Spleen (tissue), 11 donors: ENCODE measurements around the gene EIF3F. TPM values are rescaled to one million over a fixed set of nuclear protein-coding genes. Genes with fewer than 3 reads are reported as not detected.

Experiments
- DNase-seq: peaks from one replicate; pipeline ENCODE4 v3.0.0-alpha.2; 2020
- H3K27ac ChIP-seq, 8 donors: fragments of 200-600 bp; sonication (generic) in 7 of 8; 1 replicate in 4 of 8; 2 replicates in 4 of 8; pipeline versions ENCODE4 v1.5.0 to v1.8.0; 2016 to 2021; ENCODE audit warnings: inconsistent platforms in 4 of 8, mild to moderate bottlenecking in 4 of 8, moderate library complexity in 1 of 8
- H3K27me3 ChIP-seq, 7 donors: fragments of 200-600 bp; sonication (generic) in 6 of 7; replicated peaks in 1 of 7; 1 replicate in 4 of 7; 2 replicates in 3 of 7; pipeline versions ENCODE4 v1.5.0 to v1.8.0; 2016 to 2021; ENCODE audit warnings: inconsistent platforms in 3 of 7, mild to moderate bottlenecking in 1 of 7
- H3K36me3 ChIP-seq, 6 donors: fragments of 200-600 bp; sonication (generic) in 5 of 6; 1 replicate in 4 of 6; 2 replicates in 2 of 6; pipeline versions ENCODE4 v1.5.0 to v1.8.0; 2016 to 2021; ENCODE audit warnings: inconsistent platforms in 2 of 6
- H3K4me1 ChIP-seq, 6 donors: fragments of 200-600 bp; sonication (generic) in 5 of 6; 1 replicate in 3 of 6; 2 replicates in 3 of 6; pipeline versions ENCODE4 v1.5.0 to v1.8.0; 2016 to 2021; ENCODE audit warnings: inconsistent platforms in 3 of 6
- H3K4me3 ChIP-seq, 8 donors: fragments of 200-600 bp; sonication (generic) in 7 of 8; 1 replicate in 4 of 8; 2 replicates in 4 of 8; pipeline versions ENCODE4 v1.5.0 to v1.8.0; 2016 to 2021; ENCODE audit warnings: inconsistent platforms in 4 of 8, mild to moderate bottlenecking in 4 of 8, moderate library complexity in 2 of 8
- H3K9me3 ChIP-seq, 8 donors: fragments of 200-600 bp; sonication (generic) in 7 of 8; 1 replicate in 4 of 8; 2 replicates in 4 of 8; pipeline versions ENCODE4 v1.5.0 to v1.8.0; 2016 to 2021; ENCODE audit warnings: inconsistent platforms in 4 of 8
- POLR2A ChIP-seq, 3 donors: fragments of 450-650 bp; IDR thresholded peaks; one replicate each; pipeline ENCODE4 v1.5.1; 2017; ENCODE audit warnings: antibody characterized with exemption in 3 of 3, mild to moderate bottlenecking in 1 of 3
- POLR2AphosphoS5 ChIP-seq, 3 donors: sonication (generic); formaldehyde crosslinking; IDR thresholded peaks; one replicate each; pipeline ENCODE4 v1.5.1; 2017; ENCODE audit warnings: antibody characterized with exemption in 3 of 3
- WGBS, 5 donors: extraction: QIAGEN DNeasy Blood & Tissue Kit in 3 of 5; methylation state at CpG; one replicate each; pipeline versions ENCODE4 v1.1.5 to v1.1.7; 2013 to 2018; 5-methylcytosine and 5-hydroxymethylcytosine counted together
- intact Hi-C: fragments of 100-400 bp; cut with DNase I; formaldehyde crosslinking; loops from one replicate; pipeline ENCODE4 v1.15.0; 2023; ENCODE audit warnings: low total_unique reads
- polyA plus RNA-seq, 3 donors: library from polyadenylated mRNA; stranded (reverse); fragments of 200-250 nt; gene quantifications; one replicate each; pipeline ENCODE4 v1.2.1, GENCODE V29; 2013
- small RNA-seq, 4 donors: library from RNA; depleted of rRNA; stranded (forward); fragments of <200 nt; gene quantifications; one replicate each; pipeline ENCODE3, GENCODE V24; 2016
- total RNA-seq, 7 donors: library from RNA; depleted of rRNA in 3 of 7; stranded (reverse); fragments of >200 nt in 3 of 7; fragmentation: NEBNext Ultra II Directional in 4 of 7; extraction: Animal tissue kit (Norgen Biotek cat#: 25700) in 4 of 7; gene quantifications; one replicate each; pipeline versions ENCODE4 v1.1.0 to v1.2.1, GENCODE V29; 2016 to 2021
- TF ChIP-seq, protein P1 (sequence below), 11 experiments: fragments of 200-600 bp in 7 of 11; fragments of 450-650 bp in 4 of 11; sonication (generic) in 4 of 11; IDR thresholded peaks in 8 of 11; conservative IDR thresholded peaks in 3 of 11; 1 replicate in 7 of 11; 2 replicates in 4 of 11; pipeline versions ENCODE4 v1.4.0 to v1.8.0; 2016 to 2021; ENCODE audit warnings: antibody characterized with exemption in 11 of 11, inconsistent platforms in 4 of 11, mild to moderate bottlenecking in 1 of 11
- donor health status: healthy with polysubstance abuse.
- donor health status: DM: no; HTN: no; CAD: no; lungs with moderate emphysema.
- donor health status: DM: no; HTN: no; CAD: no.
- donor health status: Bipolar disorder and iron deficiency.
- donor health status: healthy.
- donor health status: DM: no; HTN: no; CAD: no.
- donor health status: DM: yes; HTN: yes; CAD: no.

The EIF3F gene
- total and polyA plus RNA-seq, 10 donors = 189 to 437 (median 216) TPM

DNA sequence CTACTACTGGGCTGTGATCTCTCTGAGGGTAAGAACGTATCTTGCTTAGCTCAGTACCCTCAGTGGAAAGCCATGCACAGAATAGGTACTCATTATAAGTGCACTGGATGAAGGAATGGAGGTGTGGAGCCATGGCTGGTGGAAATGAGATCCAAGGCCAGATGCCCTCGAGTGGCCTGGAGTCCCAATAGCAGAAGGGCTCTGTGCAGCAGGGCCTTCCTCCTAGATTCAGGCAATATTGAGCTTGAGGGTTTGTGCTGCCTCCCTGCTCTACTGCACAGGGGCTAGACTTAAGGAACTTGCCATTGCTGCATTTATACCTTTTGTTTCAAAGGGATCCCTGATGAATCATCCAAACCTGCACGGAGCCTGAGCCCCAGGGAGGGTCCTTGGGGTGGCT, 60.2 kb downstream of the EIF3F start:
- 61 to 80% (median 67%) methylated on average over 3 of the region's 3 CpGs for WGBS, 5 donors
- Histone ChIP-seq H3K27ac (no peak overlapping the region), H3K4me3 (no peak overlapping the region), H3K4me1 (no peaks in the 10 kb centered on the region), H3K9me3 (no peaks in the 10 kb centered on the region), H3K27me3 (peaks cover 0 to 7% (median 0%) of the 10 kb centered on the region in 7 donors), H3K36me3 (no peaks in the 10 kb centered on the region)
- TF ChIP-seq POLR2AphosphoS5 (IDR thresholded peaks at IDR 0.05) (no peak), POLR2A (IDR thresholded peaks at IDR 0.05) (no peak)
- TF ChIP-seq, protein P1, sequence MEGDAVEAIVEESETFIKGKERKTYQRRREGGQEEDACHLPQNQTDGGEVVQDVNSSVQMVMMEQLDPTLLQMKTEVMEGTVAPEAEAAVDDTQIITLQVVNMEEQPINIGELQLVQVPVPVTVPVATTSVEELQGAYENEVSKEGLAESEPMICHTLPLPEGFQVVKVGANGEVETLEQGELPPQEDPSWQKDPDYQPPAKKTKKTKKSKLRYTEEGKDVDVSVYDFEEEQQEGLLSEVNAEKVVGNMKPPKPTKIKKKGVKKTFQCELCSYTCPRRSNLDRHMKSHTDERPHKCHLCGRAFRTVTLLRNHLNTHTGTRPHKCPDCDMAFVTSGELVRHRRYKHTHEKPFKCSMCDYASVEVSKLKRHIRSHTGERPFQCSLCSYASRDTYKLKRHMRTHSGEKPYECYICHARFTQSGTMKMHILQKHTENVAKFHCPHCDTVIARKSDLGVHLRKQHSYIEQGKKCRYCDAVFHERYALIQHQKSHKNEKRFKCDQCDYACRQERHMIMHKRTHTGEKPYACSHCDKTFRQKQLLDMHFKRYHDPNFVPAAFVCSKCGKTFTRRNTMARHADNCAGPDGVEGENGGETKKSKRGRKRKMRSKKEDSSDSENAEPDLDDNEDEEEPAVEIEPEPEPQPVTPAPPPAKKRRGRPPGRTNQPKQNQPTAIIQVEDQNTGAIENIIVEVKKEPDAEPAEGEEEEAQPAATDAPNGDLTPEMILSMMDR (IDR thresholded peaks at IDR 0.05 in 8 of 11, conservative IDR thresholded peaks at IDR 0.05 in 3 of 11) = no peak
- intact Hi-C loops = no loop called here
- peak; percentile 24 for DNase-seq

DNA sequence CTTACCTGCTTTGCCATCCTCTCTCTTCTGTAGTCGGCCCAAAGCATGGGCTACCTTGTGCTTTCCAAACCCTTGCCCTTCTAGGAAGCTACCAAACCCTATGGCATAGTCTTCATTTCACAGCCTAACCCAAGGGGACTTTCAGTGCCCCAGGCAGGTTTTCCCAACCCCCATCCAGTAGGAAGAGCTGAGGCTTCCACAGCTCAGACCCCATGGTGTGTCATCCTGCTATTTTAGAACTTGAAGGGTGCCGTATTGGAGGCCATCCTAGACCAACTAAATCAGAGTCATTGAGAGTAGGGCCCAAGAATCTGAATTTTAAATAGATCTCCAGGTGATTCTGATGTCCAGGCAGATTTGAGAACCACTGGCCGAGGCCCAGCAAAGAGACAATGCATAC, 61.9 kb downstream of the EIF3F start:
- no peaks in the 10 kb centered on the region for H3K36me3 ChIP-seq
- peak; percentile 18 for DNase-seq
- TF ChIP-seq, protein P1 (IDR thresholded peaks at IDR 0.05 in 8 of 11, conservative IDR thresholded peaks at IDR 0.05 in 3 of 11) = no peak
- TF ChIP-seq POLR2A (IDR thresholded peaks at IDR 0.05) (no peak), POLR2AphosphoS5 (IDR thresholded peaks at IDR 0.05) (no peak)
- intact Hi-C loops = no loop called here
- H3K4me1 ChIP-seq = no peaks in the 10 kb centered on the region
- no peak overlapping the region for H3K4me3 ChIP-seq
- peaks cover 0 to 11% (median 0%) of the 10 kb centered on the region in 7 donors for H3K27me3 ChIP-seq
- no peaks in the 10 kb centered on the region for H3K9me3 ChIP-seq
- 73 to 92% (median 82%) methylated on average over 3 of the region's 3 CpGs for WGBS, 5 donors
- no peak overlapping the region for H3K27ac ChIP-seq

Small RNAs within 50 kb of the gene (small RNA-seq; reads per million reads assigned to genes)
- 0 reads per million in 4 donors for gene COX6CP5

Other genes with a start within 250 kb of the EIF3F start
- gene OR5P2, start 190.4 kb upstream of the EIF3F start, total RNA-seq = not detected
- gene OR5P2, start 190.4 kb upstream of the EIF3F start, polyA plus RNA-seq = not detected
- not detected for gene OR5P3, start 156.5 kb upstream of the EIF3F start, total RNA-seq
- gene OR5P3, start 156.5 kb upstream of the EIF3F start, polyA plus RNA-seq = not detected
- gene OR10A6, start 56.1 kb upstream of the EIF3F start, total RNA-seq = not detected
- not detected for gene OR10A6, start 56.1 kb upstream of the EIF3F start, polyA plus RNA-seq
- gene OR10A3, start 45.6 kb upstream of the EIF3F start, total RNA-seq = not detected
- not detected for gene OR10A3, start 45.6 kb upstream of the EIF3F start, polyA plus RNA-seq
- gene NLRP10, start 21.9 kb upstream of the EIF3F start, total RNA-seq = not detected
- gene NLRP10, start 21.9 kb upstream of the EIF3F start, polyA plus RNA-seq = not detected
- gene TUB, start 93.9 kb downstream of the EIF3F start, total RNA-seq = 1 to 10 TPM; 1.4 to 3.2 (median 2.1) TPM
- under 1 TPM; 0.17 to 0.42 (median 0.21) TPM for gene TUB, start 93.9 kb downstream of the EIF3F start, polyA plus RNA-seq
- gene RIC3, start 181.7 kb downstream of the EIF3F start, total RNA-seq = 10 to 100 TPM; 13.4 to 32.7 (median 24.1) TPM
- 10 to 100 TPM; 11.6 to 32.2 (median 15.0) TPM for gene RIC3, start 181.7 kb downstream of the EIF3F start, polyA plus RNA-seq